ENCODE measurements around the gene CACNG4.

DNA sequence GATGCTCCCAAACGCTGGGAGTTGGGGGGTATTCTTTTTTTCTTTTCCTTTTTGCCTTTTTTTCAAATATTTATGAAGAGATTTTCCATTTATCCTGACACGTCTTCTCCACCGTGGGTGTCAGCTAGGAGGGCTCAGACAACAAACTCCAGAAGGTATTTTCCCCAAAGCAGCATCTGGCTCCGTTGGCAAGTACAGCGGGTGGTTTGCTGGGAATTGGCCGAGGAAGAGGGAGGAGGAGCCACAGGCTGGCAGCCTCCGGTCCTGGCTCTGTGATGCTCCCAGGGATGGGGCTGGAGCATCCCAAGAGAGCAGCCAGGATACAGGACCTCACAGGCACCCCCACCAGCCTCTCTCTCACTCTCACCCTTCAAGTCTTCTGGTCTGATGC lies 10.9 kb upstream of the CACNG4 start:
- TF ChIP-seq YY1 (IDR thresholded peaks at IDR 0.05; ENCODE audit: borderline replicate concordance in 1 of 3, control insufficient read depth in 1 of 3, extremely low read depth in 1 of 3, insufficient read depth in 3 of 3, insufficient read length in 1 of 3, insufficient replicate concordance in 2 of 3, low read depth in 1 of 3, low read length in 2 of 3) = no peak
- TF ChIP-seq CTCF (IDR thresholded peaks at IDR 0.05 in 2 of 3, conservative IDR thresholded peaks at IDR 0.05 in 1 of 3; ENCODE audit: insufficient read depth in 2 of 3, low read depth in 1 of 3, low read length in 3 of 3) = no peak
- TF ChIP-seq ZNF282 (CRISPR knock-in tag; IDR thresholded peaks at IDR 0.05) = no peak
- TF ChIP-seq NFE2L1 (tag; IDR thresholded peaks at IDR 0.05; ENCODE audit: borderline replicate concordance, low read depth) = no peak
- no peak for TF ChIP-seq ZNF830 (CRISPR knock-in tag; IDR thresholded peaks at IDR 0.05)
- no peak for TF ChIP-seq SREBF2 (CRISPR knock-in tag; IDR thresholded peaks at IDR 0.05)
- no peak for TF ChIP-seq POLR2A (conservative IDR thresholded peaks at IDR 0.05)
- TF ChIP-seq EZH2 (IDR thresholded peaks at IDR 0.05; ENCODE audit: borderline replicate concordance, low read depth, low read length) = no peak
- no peak for TF ChIP-seq POLR2G (IDR thresholded peaks at IDR 0.05; ENCODE audit: low read depth, low read length)
- no peak for TF ChIP-seq TOE1 (IDR thresholded peaks at IDR 0.05; ENCODE audit: borderline replicate concordance)
- TF ChIP-seq TOE1 (CRISPR knock-in tag; IDR thresholded peaks at IDR 0.05; ENCODE audit: borderline replicate concordance, low read depth) = no peak
- TF ChIP-seq RREB1 (CRISPR knock-in tag; IDR thresholded peaks at IDR 0.05) = no peak
- TF ChIP-seq, protein P1, sequence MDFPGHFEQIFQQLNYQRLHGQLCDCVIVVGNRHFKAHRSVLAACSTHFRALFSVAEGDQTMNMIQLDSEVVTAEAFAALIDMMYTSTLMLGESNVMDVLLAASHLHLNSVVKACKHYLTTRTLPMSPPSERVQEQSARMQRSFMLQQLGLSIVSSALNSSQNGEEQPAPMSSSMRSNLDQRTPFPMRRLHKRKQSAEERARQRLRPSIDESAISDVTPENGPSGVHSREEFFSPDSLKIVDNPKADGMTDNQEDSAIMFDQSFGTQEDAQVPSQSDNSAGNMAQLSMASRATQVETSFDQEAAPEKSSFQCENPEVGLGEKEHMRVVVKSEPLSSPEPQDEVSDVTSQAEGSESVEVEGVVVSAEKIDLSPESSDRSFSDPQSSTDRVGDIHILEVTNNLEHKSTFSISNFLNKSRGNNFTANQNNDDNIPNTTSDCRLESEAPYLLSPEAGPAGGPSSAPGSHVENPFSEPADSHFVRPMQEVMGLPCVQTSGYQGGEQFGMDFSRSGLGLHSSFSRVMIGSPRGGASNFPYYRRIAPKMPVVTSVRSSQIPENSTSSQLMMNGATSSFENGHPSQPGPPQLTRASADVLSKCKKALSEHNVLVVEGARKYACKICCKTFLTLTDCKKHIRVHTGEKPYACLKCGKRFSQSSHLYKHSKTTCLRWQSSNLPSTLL (IDR thresholded peaks at IDR 0.05) = no peak

Data from K562 (cell line).